ENCODE results near the gene PHKG2.

The PHKG2 gene

DNA sequence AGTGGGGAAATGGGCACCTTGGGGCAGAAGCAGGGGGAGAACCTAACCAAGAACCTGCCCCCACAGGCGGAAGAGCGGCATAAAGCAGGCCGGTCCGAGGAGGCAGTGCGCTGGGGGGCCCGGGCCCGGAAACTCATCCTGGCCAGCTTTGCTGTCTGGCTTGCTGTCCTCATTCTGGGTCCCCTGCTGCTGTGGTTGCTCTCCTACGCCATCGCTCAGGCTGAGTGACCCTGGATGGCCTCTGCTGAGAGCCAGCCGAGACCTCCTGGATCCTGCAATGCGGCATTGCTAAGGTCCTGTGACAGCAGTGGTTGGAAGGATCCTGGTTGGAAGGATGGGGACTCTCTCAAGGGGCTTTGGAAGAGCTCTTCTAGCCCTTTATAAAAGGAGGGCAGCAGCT lies 4.5 kb upstream of the PHKG2 start:
- H3K9me3 Mint-ChIP-seq: no peaks in the 10 kb centered on the region
- no peak overlapping the region for H3K4me3 Mint-ChIP-seq
- no peaks in the 10 kb centered on the region for H3K27me3 Mint-ChIP-seq (ENCODE audit: low read depth)
- H3K27ac Mint-ChIP-seq: no peak overlapping the region
- peaks cover 7% of the 10 kb centered on the region for H3K4me1 Mint-ChIP-seq
- TF ChIP-seq, protein P1, sequence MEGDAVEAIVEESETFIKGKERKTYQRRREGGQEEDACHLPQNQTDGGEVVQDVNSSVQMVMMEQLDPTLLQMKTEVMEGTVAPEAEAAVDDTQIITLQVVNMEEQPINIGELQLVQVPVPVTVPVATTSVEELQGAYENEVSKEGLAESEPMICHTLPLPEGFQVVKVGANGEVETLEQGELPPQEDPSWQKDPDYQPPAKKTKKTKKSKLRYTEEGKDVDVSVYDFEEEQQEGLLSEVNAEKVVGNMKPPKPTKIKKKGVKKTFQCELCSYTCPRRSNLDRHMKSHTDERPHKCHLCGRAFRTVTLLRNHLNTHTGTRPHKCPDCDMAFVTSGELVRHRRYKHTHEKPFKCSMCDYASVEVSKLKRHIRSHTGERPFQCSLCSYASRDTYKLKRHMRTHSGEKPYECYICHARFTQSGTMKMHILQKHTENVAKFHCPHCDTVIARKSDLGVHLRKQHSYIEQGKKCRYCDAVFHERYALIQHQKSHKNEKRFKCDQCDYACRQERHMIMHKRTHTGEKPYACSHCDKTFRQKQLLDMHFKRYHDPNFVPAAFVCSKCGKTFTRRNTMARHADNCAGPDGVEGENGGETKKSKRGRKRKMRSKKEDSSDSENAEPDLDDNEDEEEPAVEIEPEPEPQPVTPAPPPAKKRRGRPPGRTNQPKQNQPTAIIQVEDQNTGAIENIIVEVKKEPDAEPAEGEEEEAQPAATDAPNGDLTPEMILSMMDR (IDR thresholded peaks at IDR 0.05; ENCODE audit: unreplicated experiment in 3 of 3): no peak
- peaks cover 34% of the 10 kb centered on the region for H3K36me3 Mint-ChIP-seq (ENCODE audit: low read depth)

DNA sequence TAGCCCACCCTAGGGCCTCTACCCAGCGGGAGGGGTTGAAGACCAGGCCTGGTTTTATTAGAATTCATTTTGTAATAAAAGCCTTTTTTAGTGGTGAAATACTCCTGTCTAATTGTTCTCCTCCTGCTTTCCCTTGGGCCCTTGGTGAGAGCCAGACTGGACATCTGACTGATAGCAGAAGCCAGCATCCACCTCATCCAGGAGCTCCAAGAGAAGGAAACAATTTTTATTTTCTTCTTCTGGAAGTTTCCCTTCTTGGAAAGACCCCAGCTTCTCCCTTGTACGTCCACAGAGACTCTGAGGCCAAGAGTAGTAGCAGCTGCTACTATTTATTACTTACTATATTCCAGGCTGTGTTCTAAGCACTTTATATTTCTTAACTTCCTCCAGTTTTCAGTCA lies 4.0 kb upstream of the PHKG2 start:
- no peaks in the 10 kb centered on the region for H3K27me3 Mint-ChIP-seq (ENCODE audit: low read depth)
- H3K4me1 Mint-ChIP-seq: peaks cover 7% of the 10 kb centered on the region
- TF ChIP-seq, protein P1 (IDR thresholded peaks at IDR 0.05; ENCODE audit: unreplicated experiment in 3 of 3): no peak
- peaks cover 34% of the 10 kb centered on the region for H3K36me3 Mint-ChIP-seq (ENCODE audit: low read depth)
- no peak overlapping the region for H3K27ac Mint-ChIP-seq
- H3K9me3 Mint-ChIP-seq: no peaks in the 10 kb centered on the region
- H3K4me3 Mint-ChIP-seq: no peak overlapping the region

DNA sequence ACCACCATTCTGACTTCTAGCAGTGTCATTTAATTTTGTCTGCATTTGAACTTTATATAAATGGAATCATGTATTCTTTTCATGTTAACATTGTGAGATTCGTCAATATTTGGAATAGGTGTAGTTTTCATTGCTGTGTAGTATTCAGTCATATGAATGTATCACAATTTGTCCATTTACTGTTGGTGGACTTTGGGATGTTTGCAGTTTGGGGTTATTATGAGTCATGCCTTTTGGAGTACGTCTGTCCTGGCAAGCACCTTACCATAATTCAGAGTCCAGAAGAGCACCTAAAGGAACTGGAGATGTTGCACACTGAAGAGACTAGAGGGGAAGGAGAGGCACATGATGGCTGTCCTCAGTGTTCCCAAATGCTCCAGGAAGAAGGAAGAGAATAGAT lies 3.1 kb upstream of the PHKG2 start:
- TF ChIP-seq, protein P1 (IDR thresholded peaks at IDR 0.05; ENCODE audit: unreplicated experiment in 3 of 3): no peak
- no peak overlapping the region for H3K27ac Mint-ChIP-seq
- H3K9me3 Mint-ChIP-seq: no peaks in the 10 kb centered on the region
- peaks cover 7% of the 10 kb centered on the region for H3K4me1 Mint-ChIP-seq
- H3K27me3 Mint-ChIP-seq (ENCODE audit: low read depth): no peaks in the 10 kb centered on the region
- peaks cover 33% of the 10 kb centered on the region for H3K36me3 Mint-ChIP-seq (ENCODE audit: low read depth)
- H3K4me3 Mint-ChIP-seq: peak overlapping the region in 2 of 3 experiments; percentile 39 to 40

DNA sequence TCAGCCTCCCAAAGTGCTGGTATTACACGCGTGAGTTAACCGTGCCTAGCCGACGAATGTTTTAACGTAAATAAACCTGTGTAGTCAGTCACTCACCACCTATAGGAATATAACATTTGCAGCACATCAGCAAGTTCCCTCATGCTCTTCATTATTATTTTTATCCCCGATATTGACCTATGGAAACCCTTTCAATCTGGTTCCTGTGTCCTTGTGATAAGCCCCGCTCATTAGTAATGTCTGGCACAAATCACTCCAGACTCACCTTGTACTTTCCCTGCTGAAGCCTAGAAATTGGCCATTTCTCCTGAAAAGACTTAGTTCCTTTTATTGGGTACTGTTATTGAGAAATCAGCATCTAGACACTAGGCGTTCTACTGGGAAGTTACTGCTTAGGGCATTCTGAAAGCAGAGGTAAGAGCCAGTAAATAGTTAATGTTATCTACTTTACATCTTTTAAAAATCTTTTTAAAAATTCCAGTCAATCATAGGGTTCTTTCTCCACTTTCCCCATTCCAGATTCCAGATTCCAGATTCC lies 1.5 kb upstream of the PHKG2 start:
- Mint-ChIP-seq H3K27ac (no peak overlapping the region), H3K9me3 (no peaks in the 10 kb centered on the region), H3K4me1 (no peaks in the 10 kb centered on the region), H3K36me3 (ENCODE audit: low read depth) (peaks cover 29% of the 10 kb centered on the region), H3K4me3 (peak overlapping the region in 1 of 3 experiments; percentile 97), H3K27me3 (ENCODE audit: low read depth) (no peaks in the 10 kb centered on the region)
- TF ChIP-seq, protein P1 (IDR thresholded peaks at IDR 0.05; ENCODE audit: unreplicated experiment in 3 of 3): no peak

DNA sequence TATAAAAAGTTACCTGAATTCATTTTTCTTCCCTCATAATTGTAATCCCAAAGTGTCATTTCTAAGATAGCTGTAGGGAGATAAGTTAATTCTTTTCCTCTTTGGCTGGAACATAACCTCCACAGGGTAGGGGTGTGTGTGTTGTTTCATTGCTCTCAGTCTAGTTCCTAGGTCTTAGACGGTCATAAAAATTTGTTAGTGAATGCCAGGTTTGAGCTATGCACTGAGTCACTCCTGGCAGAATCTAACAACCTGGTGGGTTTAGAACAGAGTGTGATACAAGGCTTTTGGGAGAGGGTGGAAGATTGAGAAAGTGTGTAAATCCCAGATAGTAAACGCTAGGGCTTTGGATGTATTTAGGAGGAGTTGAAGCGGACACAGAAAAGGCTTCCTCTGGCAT lies 894 bp upstream of the PHKG2 start:
- TF ChIP-seq, protein P1 (IDR thresholded peaks at IDR 0.05; ENCODE audit: unreplicated experiment in 3 of 3): no peak
- Mint-ChIP-seq H3K27me3 (ENCODE audit: low read depth) (no peaks in the 10 kb centered on the region), H3K9me3 (no peaks in the 10 kb centered on the region), H3K4me3 (peak overlapping the region; percentile 95 to 97 (median 96)), H3K27ac (peak overlapping the region; percentile 10 to 73 (median 23)), H3K4me1 (no peaks in the 10 kb centered on the region), H3K36me3 (ENCODE audit: low read depth) (peaks cover 23% of the 10 kb centered on the region)

Data from nephron (organoid).